ENCODE data around the gene PALD1. TPM values are rescaled to one million over a fixed set of nuclear protein-coding genes. Genes with fewer than 3 reads are reported as not detected.

The PALD1 gene
- total RNA-seq: 8.6 TPM

DNA sequence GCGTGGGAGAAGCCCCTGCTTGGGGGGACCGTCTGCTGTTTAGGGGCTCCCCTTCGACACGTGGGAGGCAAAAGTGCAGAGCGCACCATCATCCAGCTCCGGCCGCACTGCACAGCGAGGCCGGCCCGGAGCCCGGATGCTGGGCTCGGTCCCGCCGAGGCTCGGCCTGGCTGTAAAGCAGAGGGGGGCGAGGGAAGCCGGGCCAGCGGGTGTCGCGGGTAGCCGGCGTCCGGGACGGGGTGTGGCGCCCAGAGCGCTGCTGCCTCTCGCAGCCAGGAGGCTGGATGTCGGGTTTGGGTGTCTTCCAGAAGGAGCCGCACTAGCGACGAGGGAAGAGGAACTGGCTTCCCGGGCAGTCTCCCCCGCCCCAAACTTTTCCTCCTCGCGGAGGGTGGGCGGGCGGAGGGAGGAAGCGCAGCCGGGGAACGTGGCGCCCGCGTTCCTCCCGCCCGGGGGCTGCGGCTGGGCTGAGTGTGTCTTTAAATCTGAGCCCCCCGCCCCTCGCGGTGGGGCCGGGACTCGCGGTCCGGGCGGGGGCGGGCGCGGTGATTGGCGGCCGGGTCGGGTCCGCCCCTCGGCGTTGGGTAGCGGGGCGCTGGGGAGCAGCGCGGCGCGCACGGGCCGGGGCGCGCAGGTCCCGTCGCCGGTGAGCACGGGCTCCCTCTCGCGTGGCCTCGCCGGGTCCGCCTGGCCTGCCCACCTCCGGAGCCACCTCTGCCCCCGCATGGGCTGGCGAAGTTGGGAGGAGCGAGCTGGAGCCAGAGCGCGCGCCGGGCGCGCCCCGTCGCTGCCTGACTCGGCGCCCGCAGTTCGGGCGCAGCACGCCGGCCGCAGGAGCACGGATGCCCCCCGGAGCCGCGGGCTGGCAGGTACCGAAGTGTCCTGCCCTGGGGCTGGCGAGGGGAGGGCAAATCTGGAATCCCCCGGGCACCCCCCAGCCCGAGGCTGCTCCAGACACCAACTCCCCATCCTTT lies at the start of gene PALD1:
Gene PALD1 (plus strand): TSS at position 577 of the 974 bp plus-strand sequence. CDS start 47,185 bp downstream, outside the sequence.
- DNase-seq: peak; percentile 72

DNA sequence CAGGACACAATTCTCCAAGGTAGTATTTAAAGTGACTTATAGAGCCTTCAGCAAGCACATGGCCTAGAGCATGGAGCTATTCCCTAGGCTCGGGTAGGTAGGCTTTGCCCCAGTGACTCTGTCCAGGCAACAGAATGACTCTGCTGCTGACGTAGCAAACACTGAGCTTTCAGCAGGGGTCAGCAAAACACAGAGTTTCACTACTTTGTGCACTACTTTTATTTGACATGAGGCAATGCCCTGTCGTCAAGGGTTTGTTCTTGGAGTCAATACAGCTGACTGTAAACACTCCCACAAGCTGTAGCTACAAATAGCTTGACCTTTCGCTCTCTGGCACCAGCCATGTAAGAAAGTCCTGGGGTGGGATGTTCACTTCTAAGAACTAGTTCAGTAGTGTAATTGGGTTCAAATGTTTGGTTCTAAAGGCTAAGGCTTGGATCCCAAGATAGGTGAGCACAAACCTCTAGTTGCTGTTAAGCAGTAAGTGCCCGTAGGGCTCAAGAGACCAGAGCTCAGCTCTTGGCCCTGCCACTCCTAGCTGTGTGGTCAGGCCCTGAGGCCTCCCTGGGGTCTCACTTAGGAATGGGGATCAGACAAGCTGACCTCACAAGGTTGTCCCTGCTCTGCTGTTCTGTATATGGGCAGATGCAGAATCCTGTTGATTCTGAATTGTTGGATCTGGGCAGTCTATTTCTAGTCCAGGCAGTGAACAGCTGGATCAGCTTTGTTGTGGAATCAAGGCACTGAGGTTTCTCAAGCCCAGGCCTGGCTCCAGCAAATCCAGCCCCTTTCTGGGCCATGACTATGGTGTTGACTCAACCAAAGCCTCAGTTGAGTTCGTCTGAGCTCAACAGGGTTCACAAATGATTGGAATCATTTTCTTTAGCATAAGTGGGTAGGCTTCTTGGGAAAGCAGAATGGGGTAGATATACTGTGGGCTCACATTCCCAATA lies 47.8 kb upstream of the PALD1 start:
- peak; percentile 51 for DNase-seq

DNA sequence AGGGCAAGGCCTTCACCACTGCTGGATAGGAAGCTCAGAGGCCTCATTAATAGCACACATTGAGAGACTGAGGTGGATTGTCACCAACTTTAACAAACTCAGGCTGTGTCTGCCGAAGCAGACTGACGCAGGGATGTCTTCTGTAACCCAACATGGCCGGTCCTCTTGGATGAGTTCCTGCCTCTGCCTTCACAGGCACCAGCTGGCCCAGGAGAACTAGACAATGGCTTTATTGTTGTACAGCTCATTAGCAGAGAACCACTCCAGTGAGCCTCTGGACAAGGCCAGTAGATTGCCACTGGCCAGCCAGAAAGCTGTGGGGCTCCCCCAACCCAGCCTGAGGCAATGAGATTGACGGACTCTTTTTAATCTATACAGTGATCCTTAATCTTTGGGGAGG lies 46.5 kb upstream of the PALD1 start:
- no peak for DNase-seq

- DNase-seq: no peak
Measured at GRCh38 chr10:70432561-70433263, 45.9 kb upstream of the PALD1 start.

GRCh38 chr10:70433581-70434280 lies 44.8 kb upstream of the PALD1 start:
- no peak for DNase-seq

- DNase-seq: no peak
Measured at GRCh38 chr10:70435241-70436085, 43.1 kb upstream of the PALD1 start.

- no peak for DNase-seq
Measured at GRCh38 chr10:70437721-70438120, 40.8 kb upstream of the PALD1 start.

GRCh38 chr10:70440296-70441160 lies 38.0 kb upstream of the PALD1 start:
- no peak for DNase-seq

DNA sequence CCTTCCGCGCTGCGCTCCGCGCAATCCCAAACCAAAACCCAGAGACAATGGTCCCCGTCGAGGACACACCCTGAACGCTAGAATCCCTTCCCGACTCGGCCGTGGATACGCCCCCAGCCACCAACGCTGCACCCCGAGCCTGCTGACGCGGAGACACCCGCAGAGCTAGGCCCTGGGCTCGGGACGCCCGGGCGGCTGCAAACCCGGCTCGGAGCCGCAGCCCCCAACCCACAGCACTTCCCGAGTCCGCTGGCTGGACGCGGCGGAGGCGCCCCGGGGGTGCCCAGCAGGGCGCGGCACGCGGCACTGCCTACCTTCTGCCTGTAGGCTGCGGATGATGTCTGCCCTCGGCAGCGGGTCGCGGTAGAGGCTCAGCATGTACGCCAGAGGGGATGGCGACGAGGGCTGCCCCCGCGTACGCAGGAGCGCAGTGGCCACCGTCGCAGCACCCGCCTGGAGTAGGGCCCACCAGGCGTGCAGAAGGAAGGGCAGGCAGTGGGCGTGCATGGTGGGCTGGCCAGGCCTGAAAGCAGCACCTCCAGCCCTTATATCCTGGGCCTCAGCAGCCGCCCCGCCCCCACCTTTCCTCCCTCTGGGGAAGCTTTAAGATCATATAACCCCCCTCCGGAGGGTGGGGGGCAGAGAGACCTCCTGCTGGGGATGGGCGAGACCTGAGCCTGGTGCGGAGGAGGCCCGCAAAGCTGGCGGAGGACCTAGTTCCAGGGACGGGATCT lies 37.2 kb upstream of the PALD1 start, which contains the start of gene NODAL:
Gene NODAL (minus strand): TSS at position 521 of the 734 bp plus-strand sequence. CDS start 14 bp downstream, at position 507.
- no peak for DNase-seq

DNA sequence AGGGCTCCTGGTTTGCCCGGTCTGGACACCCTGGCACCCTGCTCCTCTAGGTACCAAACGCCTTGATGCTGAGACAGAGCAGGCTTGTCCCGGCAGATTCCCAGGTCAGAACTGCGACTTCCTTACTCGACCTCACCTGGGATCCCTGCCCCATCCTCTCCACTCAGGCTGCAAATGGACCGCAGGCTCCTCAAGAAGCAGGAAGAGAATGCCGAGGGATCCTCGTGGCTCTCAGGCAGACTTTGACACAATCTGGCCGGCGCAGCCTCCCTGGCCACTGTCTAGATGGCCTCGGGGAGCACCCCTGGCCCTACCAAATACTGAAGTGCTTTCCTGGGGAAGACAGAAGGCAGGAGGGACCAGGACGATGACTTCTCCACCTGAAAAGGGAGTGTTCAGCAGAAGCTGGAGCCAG lies 36.7 kb upstream of the PALD1 start:
- DNase-seq: no peak

DNA sequence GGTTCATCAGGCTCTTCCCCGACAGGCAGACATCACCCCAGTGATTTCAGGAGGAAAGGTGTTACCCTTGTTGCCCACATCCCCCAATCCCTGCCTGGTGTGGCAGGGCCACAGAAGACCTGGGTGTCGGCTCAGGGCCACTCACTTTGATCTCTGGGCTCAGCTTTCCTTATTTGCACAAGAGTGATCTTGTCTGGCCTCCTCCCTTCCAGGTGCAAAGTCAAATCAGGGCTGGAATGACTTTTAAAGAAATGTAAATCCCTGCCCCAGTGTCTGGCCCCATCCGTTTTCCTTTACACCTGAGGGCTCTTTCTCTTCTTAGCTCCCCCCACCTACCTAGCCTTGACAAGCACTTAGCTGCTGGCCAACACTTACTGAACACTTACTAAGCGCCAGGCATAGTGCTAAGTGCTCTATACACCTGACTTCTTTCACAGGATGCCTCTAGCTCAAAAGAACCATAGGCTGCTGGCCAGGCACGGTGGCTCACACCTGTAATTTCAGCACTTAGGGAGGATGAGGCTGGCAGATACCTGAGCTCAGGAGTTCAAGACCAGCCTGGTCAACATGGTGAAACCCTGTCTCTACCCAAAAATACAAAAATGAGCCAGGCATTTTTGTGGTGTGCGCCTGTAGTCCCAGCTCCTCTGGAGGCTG lies 36.1 kb upstream of the PALD1 start:
- DNase-seq: no peak

- no peak for DNase-seq
Measured at GRCh38 chr10:70444744-70445143, 33.8 kb upstream of the PALD1 start.

GRCh38 chr10:70445718-70446657 lies 32.6 kb upstream of the PALD1 start:
- peak; percentile 9 for DNase-seq

GRCh38 chr10:70448236-70448635 lies 30.3 kb upstream of the PALD1 start:
- DNase-seq: no peak

GRCh38 chr10:70455213-70455630 lies 23.3 kb upstream of the PALD1 start:
- no peak for DNase-seq

DNA sequence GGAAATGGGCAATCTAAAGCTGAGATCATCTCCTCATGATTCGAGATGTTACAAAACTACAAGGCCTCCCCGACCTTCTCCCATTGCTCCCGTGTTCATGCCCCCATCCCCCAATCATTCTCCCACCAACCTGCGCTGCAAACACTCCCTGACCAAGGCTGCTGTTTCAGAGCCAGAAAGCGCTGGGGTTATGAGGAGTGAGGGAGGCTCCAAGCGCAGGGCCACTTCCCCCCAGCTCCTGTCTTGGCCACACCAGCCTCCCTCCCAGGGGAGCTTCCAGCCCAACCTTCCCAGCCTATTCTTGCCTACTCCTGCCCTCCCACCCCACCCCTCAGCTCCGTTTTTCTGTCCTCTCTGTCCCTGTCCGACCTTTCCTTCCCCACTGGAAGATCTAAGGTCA lies 22.4 kb upstream of the PALD1 start:
- no peak for DNase-seq
